ENCODE measurements around the gene SCLT1. TPM values are rescaled to one million over a fixed set of nuclear protein-coding genes. Genes with fewer than 3 reads are reported as not detected.
A peak's percentile ranks its signal among the peaks of the same experiment; 100 is the strongest.

The SCLT1 gene
- total and polyA plus RNA-seq, 2 donors: 5.1 to 69.0 TPM

GRCh38 chr4:128868758-128869157 lies 224.6 kb downstream of the SCLT1 start:
- DNase-seq (ENCODE audit: extremely low spot score): no peak
- WGBS: 94% methylated on average over 3 of the region's 3 CpGs

GRCh38 chr4:128866691-128867090 lies 226.6 kb downstream of the SCLT1 start:
- Histone ChIP-seq H3K4me3 (ENCODE audit: low read depth, low read length) (no peak overlapping the region), H3K27ac (ENCODE audit: low read depth) (no peak overlapping the region), H3K4me1 (ENCODE audit: insufficient read depth) (no peaks in the 10 kb centered on the region), H3K36me3 (ENCODE audit: insufficient read depth) (no peaks in the 10 kb centered on the region)
- WGBS: 79% methylated on average over 1 of the region's 1 CpG
- no peak for DNase-seq (ENCODE audit: extremely low spot score)

More at GRCh38 chr4:128868758-128869157, 224.6 kb downstream of the SCLT1 start:
- Histone ChIP-seq H3K27ac (ENCODE audit: low read depth) (no peak overlapping the region), H3K4me3 (ENCODE audit: low read depth, low read length) (no peak overlapping the region), H3K4me1 (ENCODE audit: insufficient read depth) (no peaks in the 10 kb centered on the region), H3K36me3 (ENCODE audit: insufficient read depth) (peaks cover 7% of the 10 kb centered on the region)

GRCh38 chr4:128866269-128866668 lies 227.1 kb downstream of the SCLT1 start:
- no peak for DNase-seq (ENCODE audit: extremely low spot score)
- WGBS: 94% methylated on average over 2 of the region's 2 CpGs
- Histone ChIP-seq H3K27ac (ENCODE audit: low read depth) (no peak overlapping the region), H3K4me3 (ENCODE audit: low read depth, low read length) (no peak overlapping the region), H3K36me3 (ENCODE audit: insufficient read depth) (no peaks in the 10 kb centered on the region), H3K4me1 (ENCODE audit: insufficient read depth) (no peaks in the 10 kb centered on the region)

GRCh38 chr4:128865132-128865531 lies 228.2 kb downstream of the SCLT1 start:
- Histone ChIP-seq H3K36me3 (ENCODE audit: insufficient read depth) (no peaks in the 10 kb centered on the region), H3K4me1 (ENCODE audit: insufficient read depth) (no peaks in the 10 kb centered on the region), H3K27ac (ENCODE audit: low read depth) (no peak overlapping the region), H3K4me3 (ENCODE audit: low read depth, low read length) (no peak overlapping the region)
- no peak for DNase-seq (ENCODE audit: extremely low spot score)
- 81% methylated on average over 2 of the region's 2 CpGs for WGBS

- no peak overlapping the region for H3K27ac ChIP-seq (ENCODE audit: low read depth)
Observed at GRCh38 chr4:128863312-128864075, 229.8 kb downstream of the SCLT1 start.

GRCh38 chr4:128862608-128863311 lies 230.6 kb downstream of the SCLT1 start:
- no peak for DNase-seq (ENCODE audit: extremely low spot score)
- Histone ChIP-seq H3K27ac (ENCODE audit: low read depth) (no peak overlapping the region), H3K4me1 (ENCODE audit: insufficient read depth) (no peaks in the 10 kb centered on the region), H3K36me3 (ENCODE audit: insufficient read depth) (no peaks in the 10 kb centered on the region), H3K4me3 (ENCODE audit: low read depth, low read length) (no peak overlapping the region)
- WGBS: 83% methylated on average over 14 of the region's 14 CpGs

More at GRCh38 chr4:128863312-128864075, 229.8 kb downstream of the SCLT1 start:
- WGBS: 40% methylated on average over 10 of the region's 10 CpGs
- no peaks in the 10 kb centered on the region for H3K36me3 ChIP-seq (ENCODE audit: insufficient read depth)
- no peaks in the 10 kb centered on the region for H3K4me1 ChIP-seq (ENCODE audit: insufficient read depth)
- H3K4me3 ChIP-seq (ENCODE audit: low read depth, low read length): no peak overlapping the region
- peak; percentile 40 for DNase-seq (ENCODE audit: extremely low spot score)

GRCh38 chr4:128861856-128862518 lies 231.4 kb downstream of the SCLT1 start:
- Histone ChIP-seq H3K27ac (ENCODE audit: low read depth) (no peak overlapping the region), H3K4me3 (ENCODE audit: low read depth, low read length) (no peak overlapping the region), H3K4me1 (ENCODE audit: insufficient read depth) (no peaks in the 10 kb centered on the region), H3K36me3 (ENCODE audit: insufficient read depth) (peaks cover 1% of the 10 kb centered on the region)
- 82% methylated on average over 13 of the region's 13 CpGs for WGBS
- DNase-seq (ENCODE audit: extremely low spot score): no peak

- H3K4me1 ChIP-seq (ENCODE audit: insufficient read depth): no peaks in the 10 kb centered on the region
- DNase-seq (ENCODE audit: extremely low spot score): peak; percentile 7
- WGBS: 33% methylated on average over 6 of the region's 6 CpGs
- H3K4me3 ChIP-seq (ENCODE audit: low read depth, low read length): no peak overlapping the region
- H3K27ac ChIP-seq (ENCODE audit: low read depth): no peak overlapping the region
- H3K36me3 ChIP-seq (ENCODE audit: insufficient read depth): peaks cover 1% of the 10 kb centered on the region
Observed at GRCh38 chr4:128859887-128860677, 233.3 kb downstream of the SCLT1 start.

- Histone ChIP-seq H3K4me1 (ENCODE audit: insufficient read depth) (no peaks in the 10 kb centered on the region), H3K27ac (ENCODE audit: low read depth) (no peak overlapping the region), H3K4me3 (ENCODE audit: low read depth, low read length) (no peak overlapping the region), H3K36me3 (ENCODE audit: insufficient read depth) (peaks cover 1% of the 10 kb centered on the region)
- WGBS: 63% methylated on average over 18 of the region's 18 CpGs
- no peak for DNase-seq (ENCODE audit: extremely low spot score)
Observed at GRCh38 chr4:128858879-128859671, 234.3 kb downstream of the SCLT1 start.

GRCh38 chr4:128856246-128856645 lies 237.1 kb downstream of the SCLT1 start:
- DNase-seq (ENCODE audit: extremely low spot score): no peak
- H3K4me1 ChIP-seq (ENCODE audit: insufficient read depth): no peaks in the 10 kb centered on the region
- H3K4me3 ChIP-seq (ENCODE audit: low read depth, low read length): no peak overlapping the region
- H3K36me3 ChIP-seq (ENCODE audit: insufficient read depth): peaks cover 1% of the 10 kb centered on the region
- WGBS: 95% methylated on average over 2 of the region's 2 CpGs
- H3K27ac ChIP-seq (ENCODE audit: low read depth): no peak overlapping the region

- no peak for DNase-seq (ENCODE audit: extremely low spot score)
- WGBS: 92% methylated on average over 7 of the region's 7 CpGs
- Histone ChIP-seq H3K4me3 (ENCODE audit: low read depth, low read length) (no peak overlapping the region), H3K27ac (ENCODE audit: low read depth) (no peak overlapping the region), H3K36me3 (ENCODE audit: insufficient read depth) (peaks cover 1% of the 10 kb centered on the region), H3K4me1 (ENCODE audit: insufficient read depth) (no peaks in the 10 kb centered on the region)
Observed at GRCh38 chr4:128855621-128856020, 237.7 kb downstream of the SCLT1 start.

GRCh38 chr4:128854433-128854832 lies 238.9 kb downstream of the SCLT1 start:
- peaks cover 3% of the 10 kb centered on the region for H3K36me3 ChIP-seq (ENCODE audit: insufficient read depth)
- WGBS: 65% methylated on average over 6 of the region's 6 CpGs
- H3K4me3 ChIP-seq (ENCODE audit: low read depth, low read length): no peak overlapping the region
- H3K27ac ChIP-seq (ENCODE audit: low read depth): no peak overlapping the region
- no peaks in the 10 kb centered on the region for H3K4me1 ChIP-seq (ENCODE audit: insufficient read depth)
- no peak for DNase-seq (ENCODE audit: extremely low spot score)
